Subcutaneous abdominal adipose tissue (tissue), 5 donors: ENCODE results near the gene MTPN.
A peak's percentile ranks its signal among the peaks of the same experiment; 100 is the strongest.

ENCODE experiments used
- H3K27ac ChIP-seq: one replicate; pipeline ENCODE4 v1.7.0; 2013; ENCODE audit warnings: low read depth, mild to moderate bottlenecking, inconsistent platforms, low read length, moderate library complexity
- H3K27me3 ChIP-seq, 5 donors: one replicate each; pipeline ENCODE4 v1.7.0; 2013; ENCODE audit warnings: low read length in 5 of 5, inconsistent platforms in 1 of 5; ENCODE audit not compliant: control insufficient read depth in 5 of 5, insufficient read depth in 4 of 5
- H3K36me3 ChIP-seq, 5 donors: one replicate each; pipeline ENCODE4 v1.7.0; 2013; ENCODE audit warnings: low read length in 5 of 5; ENCODE audit not compliant: control insufficient read depth in 5 of 5, insufficient read depth in 5 of 5
- H3K4me1 ChIP-seq, 5 donors: one replicate each; pipeline ENCODE4 v1.7.0; 2013; ENCODE audit warnings: low read length in 5 of 5, mild to moderate bottlenecking in 3 of 5, moderate library complexity in 1 of 5; ENCODE audit not compliant: control insufficient read depth in 5 of 5, insufficient read depth in 5 of 5
- H3K4me3 ChIP-seq, 5 donors: one replicate each; pipeline ENCODE4 v1.7.0; 2013; ENCODE audit warnings: low read length in 5 of 5, low read depth in 1 of 5
- H3K9ac ChIP-seq, 5 donors: one replicate each; pipeline ENCODE4 v1.7.0; 2013; ENCODE audit warnings: low read length in 5 of 5, mild to moderate bottlenecking in 4 of 5, moderate library complexity in 3 of 5
- H3K9me3 ChIP-seq, 5 donors: one replicate each; pipeline ENCODE4 v1.7.0; 2013; ENCODE audit warnings: low read length in 5 of 5; ENCODE audit not compliant: control insufficient read depth in 5 of 5
- donor health status: healthy.
- donor health status: healthy.
- donor health status: healthy.
- donor health status: healthy.
- donor health status: healthy.

The MTPN gene, protein sequence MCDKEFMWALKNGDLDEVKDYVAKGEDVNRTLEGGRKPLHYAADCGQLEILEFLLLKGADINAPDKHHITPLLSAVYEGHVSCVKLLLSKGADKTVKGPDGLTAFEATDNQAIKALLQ

GRCh38 chr7:135977007-135977741, at the start of gene MTPN:
Gene MTPN (minus strand): TSS chr7:135977359. CDS start chr7:135977100, 259 bp downstream.
- Histone ChIP-seq H3K9ac (peak within 1 kb of the TSS; percentile 82 to 95 (median 92)), H3K27me3 (no peaks in the 10 kb centered on the region), H3K4me1 (peaks cover 6 to 61% (median 34%) of the 10 kb centered on the region in 5 donors), H3K9me3 (no peaks in the 10 kb centered on the region), H3K4me3 (peak within 1 kb of the TSS; percentile 89 to 99 (median 97)), H3K27ac (peak within 1 kb of the TSS; percentile 71), H3K36me3 (peaks cover 0 to 2% (median 0%) of the 10 kb centered on the region in 5 donors)

GRCh38 chr7:136026209-136026608, 49.0 kb upstream of the MTPN start:
- Histone ChIP-seq H3K9me3 (no peaks in the 10 kb centered on the region), H3K27ac (no peak overlapping the region), H3K36me3 (no peaks in the 10 kb centered on the region), H3K27me3 (no peaks in the 10 kb centered on the region), H3K9ac (no peak overlapping the region), H3K4me3 (no peak overlapping the region), H3K4me1 (no peaks in the 10 kb centered on the region)

DNA sequence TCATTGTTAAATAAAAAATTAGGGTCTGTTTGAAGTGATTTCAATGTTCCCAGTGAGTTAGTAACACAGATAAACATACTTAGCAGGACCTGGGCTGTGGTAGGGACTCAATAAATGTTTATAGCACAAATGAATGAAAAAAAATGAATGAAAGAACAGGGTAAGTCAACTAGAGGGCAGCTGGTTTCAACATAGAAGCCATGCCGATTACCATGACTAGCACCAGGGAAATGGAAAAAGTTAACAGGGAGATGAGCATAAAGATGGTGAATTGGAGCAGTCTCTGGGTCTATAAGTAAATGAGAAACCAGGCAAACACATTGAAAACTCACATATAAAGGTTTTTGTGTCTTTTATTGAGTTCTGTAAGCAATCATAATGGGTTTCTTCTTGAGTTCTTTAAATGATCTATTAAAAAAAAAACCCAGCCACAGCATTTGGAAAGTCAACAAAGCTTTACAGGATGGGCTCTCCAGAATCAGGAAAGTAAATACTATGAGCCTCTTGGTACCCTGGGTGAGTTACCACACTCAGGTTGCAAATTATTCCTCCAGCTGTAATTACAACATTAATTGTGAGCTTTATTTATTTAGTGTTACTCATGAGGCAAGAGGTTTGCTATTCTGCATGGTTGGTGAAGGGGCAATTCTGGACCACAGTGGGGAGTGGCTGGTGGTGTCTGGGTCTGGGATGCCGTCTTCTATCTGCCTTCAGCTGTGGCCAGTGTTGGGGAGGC, 46.1 kb upstream of the MTPN start:
- Histone ChIP-seq H3K27me3 (no peaks in the 10 kb centered on the region), H3K9ac (no peak overlapping the region), H3K36me3 (no peaks in the 10 kb centered on the region), H3K4me3 (no peak overlapping the region), H3K9me3 (no peaks in the 10 kb centered on the region), H3K4me1 (no peaks in the 10 kb centered on the region), H3K27ac (no peak overlapping the region)

DNA sequence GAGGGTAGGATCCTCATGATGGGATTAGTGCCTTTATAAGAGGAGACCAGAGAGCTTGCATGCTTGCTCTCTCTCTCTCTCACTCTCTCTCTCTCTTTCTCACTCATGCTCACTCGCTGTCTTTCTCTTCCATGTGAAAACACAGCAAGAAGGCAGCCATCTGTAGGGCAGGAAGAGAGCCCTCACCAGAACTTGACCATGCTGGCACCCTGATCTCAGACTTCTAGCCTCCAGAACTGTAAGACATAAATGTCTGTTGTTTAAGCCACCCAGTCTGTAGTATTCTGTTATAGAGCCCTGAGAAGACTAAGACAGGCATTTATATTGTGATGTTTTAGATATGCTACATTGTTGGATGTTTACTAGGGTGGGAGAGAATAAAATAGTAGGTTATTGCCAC, 43.4 kb upstream of the MTPN start:
- Histone ChIP-seq H3K9ac (no peak overlapping the region), H3K9me3 (no peaks in the 10 kb centered on the region), H3K4me3 (no peak overlapping the region), H3K36me3 (no peaks in the 10 kb centered on the region), H3K27me3 (peaks cover 0 to 2% (median 0%) of the 10 kb centered on the region in 5 donors), H3K27ac (no peak overlapping the region), H3K4me1 (no peaks in the 10 kb centered on the region)

DNA sequence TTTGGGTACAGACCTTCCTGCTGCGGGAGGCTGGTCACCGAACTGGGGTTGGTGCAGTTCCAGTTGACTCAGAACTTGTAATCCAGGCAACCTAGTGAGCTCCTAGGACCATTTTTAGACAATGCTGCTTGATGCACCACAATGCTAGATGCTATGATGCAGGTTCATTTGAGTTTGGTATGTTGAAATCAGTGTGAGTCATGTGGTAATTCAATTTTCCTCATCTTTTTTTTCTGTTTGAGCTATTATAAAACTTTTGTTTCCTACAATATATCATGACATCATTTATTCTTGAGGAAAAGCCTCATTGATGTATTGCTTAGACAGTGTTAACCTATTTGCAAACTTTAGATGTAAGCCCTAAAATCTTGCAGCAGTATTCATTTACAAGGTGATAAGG, 40.9 kb upstream of the MTPN start:
- no peaks in the 10 kb centered on the region for H3K4me1 ChIP-seq
- no peak overlapping the region for H3K9ac ChIP-seq
- H3K9me3 ChIP-seq, result no peaks in the 10 kb centered on the region
- H3K36me3 ChIP-seq, result no peaks in the 10 kb centered on the region
- H3K4me3 ChIP-seq, result no peak overlapping the region
- peaks cover 0 to 4% (median 0%) of the 10 kb centered on the region in 5 donors for H3K27me3 ChIP-seq
- H3K27ac ChIP-seq, result no peak overlapping the region

- H3K9ac ChIP-seq, result no peak overlapping the region
- H3K9me3 ChIP-seq, result no peaks in the 10 kb centered on the region
- no peak overlapping the region for H3K27ac ChIP-seq
- no peak overlapping the region for H3K4me3 ChIP-seq
- no peaks in the 10 kb centered on the region for H3K36me3 ChIP-seq
- H3K27me3 ChIP-seq, result peaks cover 0 to 4% (median 0%) of the 10 kb centered on the region in 5 donors
- H3K4me1 ChIP-seq, result no peaks in the 10 kb centered on the region
Observed at GRCh38 chr7:136016649-136017395, 39.7 kb upstream of the MTPN start.

GRCh38 chr7:136015638-136016037, 38.5 kb upstream of the MTPN start:
- H3K36me3 ChIP-seq, result no peaks in the 10 kb centered on the region
- H3K4me3 ChIP-seq, result no peak overlapping the region
- no peaks in the 10 kb centered on the region for H3K4me1 ChIP-seq
- H3K9me3 ChIP-seq, result no peaks in the 10 kb centered on the region
- no peak overlapping the region for H3K9ac ChIP-seq
- peaks cover 0 to 4% (median 0%) of the 10 kb centered on the region in 5 donors for H3K27me3 ChIP-seq
- no peak overlapping the region for H3K27ac ChIP-seq

GRCh38 chr7:136014659-136015058, 37.5 kb upstream of the MTPN start:
- Histone ChIP-seq H3K4me3 (no peak overlapping the region), H3K27me3 (peaks cover 0 to 4% (median 0%) of the 10 kb centered on the region in 5 donors), H3K9me3 (no peaks in the 10 kb centered on the region), H3K4me1 (no peaks in the 10 kb centered on the region), H3K36me3 (no peaks in the 10 kb centered on the region), H3K27ac (no peak overlapping the region), H3K9ac (no peak overlapping the region)

DNA sequence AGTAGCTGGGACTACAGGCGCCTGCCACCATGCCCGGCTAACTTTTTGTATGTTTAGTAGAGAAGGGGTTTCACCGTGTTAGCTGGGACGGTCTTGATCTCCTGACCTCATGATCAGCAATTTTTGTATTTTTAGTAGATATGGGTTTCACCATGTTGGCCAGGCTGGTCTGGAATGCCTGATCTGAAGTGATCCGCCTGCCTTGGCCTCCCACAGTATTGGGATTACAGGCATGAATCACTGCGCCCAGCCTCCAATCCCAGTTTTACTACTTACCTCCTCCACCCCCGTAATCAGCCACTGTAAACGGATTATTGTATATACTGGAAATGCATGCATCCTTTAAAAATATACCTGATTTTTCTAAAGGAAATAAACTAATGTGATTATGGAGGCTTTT, 35.1 kb upstream of the MTPN start:
- H3K9me3 ChIP-seq, result no peaks in the 10 kb centered on the region
- H3K36me3 ChIP-seq, result no peaks in the 10 kb centered on the region
- no peak overlapping the region for H3K9ac ChIP-seq
- H3K4me3 ChIP-seq, result no peak overlapping the region
- peaks cover 0 to 4% (median 0%) of the 10 kb centered on the region in 5 donors for H3K27me3 ChIP-seq
- H3K4me1 ChIP-seq, result no peaks in the 10 kb centered on the region
- H3K27ac ChIP-seq, result no peak overlapping the region
